PC-3 (cell line): ENCODE results near the gene LRPAP1. TPM values are rescaled to one million over a fixed set of nuclear protein-coding genes. Genes with fewer than 3 reads are reported as not detected.

Source experiments
- ATAC-seq: fragments of 200-7000 bp; cut with Tn5 transposase; 2 replicates; pipeline ENCODE4 v1.9.1; 2020; ENCODE audit warnings: mild to moderate bottlenecking, moderate library complexity
- BruUV-seq: library from RNA; stranded (reverse); fragments of 400-500 nt; replicated peaks from 2 replicates; lab custom pipeline; 2021; lab: Mats Ljungman, UMichigan
- CTCF ChIA-PET: fragments of 300-600 bp; sonication (Branson Sonifier 250); formaldehyde crosslinking; loops from one replicate; lab custom pipeline; 2022; ENCODE audit warnings: antibody characterized with exemption; lab: Charles Lee
- POLR2A ChIA-PET: fragments of 300-600 bp; sonication (Branson Sonifier 250); formaldehyde crosslinking; loops from one replicate; lab custom pipeline; 2022; ENCODE audit warnings: antibody characterized with exemption; ENCODE audit not compliant: unreplicated experiment; lab: Charles Lee
- DNase-seq: peaks from one replicate; pipeline ENCODE4 v3.0.0-alpha.2; 2015
- H2AFZ ChIP-seq: fragments of 300-600 bp; sonication (generic); 2 replicates; pipeline ENCODE4 v1.6.0; 2016; ENCODE audit warnings: antibody characterized with exemption, low read length
- H3F3A ChIP-seq: fragments of 300-600 bp; sonication (generic); one replicate; pipeline ENCODE4 v1.6.0; 2017; ENCODE audit warnings: antibody characterized with exemption, low read length, control low read depth, mild to moderate bottlenecking; ENCODE audit not compliant: unreplicated experiment
- H3K27ac ChIP-seq: fragments of 300-600 bp; sonication (generic); 2 replicates; pipeline ENCODE4 v1.5.1; 2016; ENCODE audit warnings: mild to moderate bottlenecking, low read length
- H3K27me3 ChIP-seq: fragments of 300-600 bp; sonication (generic); 2 replicates; pipeline ENCODE4 v1.6.1; 2016; ENCODE audit warnings: low read length, mixed read lengths
- H3K36me3 ChIP-seq: fragments of 300-600 bp; sonication (generic); 2 replicates; pipeline ENCODE4 v1.6.1; 2016; ENCODE audit warnings: low read depth, mixed run types, low read length, mixed read lengths
- H3K4me1 ChIP-seq: fragments of 300-600 bp; sonication (generic); 2 replicates; pipeline ENCODE4 v1.5.1; 2016; ENCODE audit warnings: low read length; ENCODE audit not compliant: insufficient read depth
- H3K4me2 ChIP-seq: fragments of 300-600 bp; sonication (generic); 2 replicates; pipeline ENCODE4 v1.6.0; 2016; ENCODE audit warnings: low read length
- H3K4me3 ChIP-seq: fragments of 300-600 bp; sonication (generic); 2 replicates; pipeline ENCODE4 v1.5.1; 2016; ENCODE audit warnings: mild to moderate bottlenecking, low read length, mixed read lengths
- H3K79me2 ChIP-seq: fragments of 300-600 bp; sonication (generic); 2 replicates; pipeline ENCODE4 v1.6.1; 2017; ENCODE audit warnings: low read length, mixed read lengths
- H3K9ac ChIP-seq: fragments of 300-600 bp; sonication (generic); 2 replicates; pipeline ENCODE4 v1.6.0; 2016; ENCODE audit warnings: mild to moderate bottlenecking, low read length
- H3K9me2 ChIP-seq: fragments of 300-600 bp; sonication (generic); replicated peaks from 2 replicates; pipeline ENCODE4 v1.6.1; 2016; ENCODE audit warnings: mixed run types, low read length, mixed read lengths
- H3K9me3 ChIP-seq: fragments of 300-600 bp; sonication (generic); 2 replicates; pipeline ENCODE4 v1.6.1; 2016; ENCODE audit warnings: low read length, mixed read lengths
- H4K20me1 ChIP-seq: fragments of 300-600 bp; sonication (generic); 2 replicates; pipeline ENCODE4 v1.6.1; 2016; ENCODE audit warnings: low read length, mixed read lengths
- EZH2 ChIP-seq: fragments of 300-600 bp; sonication (generic); IDR thresholded peaks from one replicate; pipeline ENCODE4 v1.6.1; 2017; ENCODE audit warnings: antibody characterized with exemption, mild to moderate bottlenecking, low read length; ENCODE audit not compliant: unreplicated experiment
- EZH2phosphoT487 ChIP-seq: fragments of 300-600 bp; sonication (generic); IDR thresholded peaks from 2 replicates; pipeline ENCODE4 v1.6.1; 2018; ENCODE audit warnings: mild to moderate bottlenecking, antibody characterized with exemption, low read length, borderline replicate concordance
- intact Hi-C: fragments of 100-400 bp; cut with micrococcal nuclease; formaldehyde crosslinking; loops from 2 replicates; pipeline ENCODE4 v1.9.0; 2023
- total RNA-seq: library from RNA; depleted of rRNA; stranded (reverse); fragments of >200 nt; gene quantifications from 2 replicates; pipeline ENCODE4 v1.2.3, GENCODE V29; 2014
- TF ChIP-seq, protein P1 (sequence below): fragments of 300-600 bp; sonication (generic); conservative IDR thresholded peaks from 2 replicates; pipeline ENCODE4 v1.5.1; 2017; ENCODE audit warnings: antibody characterized with exemption, low read depth, mild to moderate bottlenecking, low read length

Gene LRPAP1
- total RNA-seq, 1 experiment from 2014 or later: 133 TPM

DNA sequence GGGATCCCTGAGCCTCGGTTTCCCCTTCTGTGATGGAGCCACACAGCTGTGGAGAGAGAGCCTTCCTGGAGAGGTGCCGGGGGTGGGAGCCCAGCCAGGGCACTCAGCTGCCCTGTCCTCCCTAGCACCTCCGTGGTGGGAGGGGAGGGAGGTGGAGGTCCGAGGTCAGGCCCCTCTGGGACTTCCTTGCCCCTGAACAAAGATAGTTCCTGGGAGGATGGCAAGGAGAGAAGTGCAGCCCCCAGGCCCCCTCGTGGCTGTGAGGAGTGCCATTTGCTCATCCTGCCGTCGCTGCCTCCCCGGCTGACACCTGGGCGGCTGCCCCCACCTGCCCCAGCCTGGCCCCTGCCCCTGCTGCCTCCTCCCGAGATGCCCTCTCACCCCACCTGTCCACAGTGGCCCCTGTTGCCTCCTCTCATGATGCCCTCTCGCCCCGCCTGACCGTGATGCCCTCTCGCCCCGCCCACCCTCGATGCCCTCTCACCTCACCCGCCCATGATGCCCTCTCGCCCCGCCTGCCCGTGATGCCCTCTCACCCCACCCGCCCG lies 56.4 kb downstream of the LRPAP1 start:
- no TSS peak for BruUV-seq
- ATAC-seq (no peak), DNase-seq (no peak)
- no peaks in the 10 kb centered on the region for H3K27me3 ChIP-seq
- intact Hi-C loops: no loop called here
- no peak overlapping the region for H3K27ac ChIP-seq
- no peaks in the 10 kb centered on the region for H3K36me3 ChIP-seq
- H4K20me1 ChIP-seq: no peaks in the 10 kb centered on the region
- H3K9me2 ChIP-seq: no peaks in the 10 kb centered on the region
- H2AFZ ChIP-seq: no peak overlapping the region
- CTCF ChIA-PET: no interaction called here
- H3K4me3 ChIP-seq: no peak overlapping the region
- H3K4me2 ChIP-seq: no peak overlapping the region
- no peaks in the 10 kb centered on the region for H3K9me3 ChIP-seq
- TF ChIP-seq EZH2phosphoT487 (no peak), EZH2 (no peak)
- TF ChIP-seq, protein P1, sequence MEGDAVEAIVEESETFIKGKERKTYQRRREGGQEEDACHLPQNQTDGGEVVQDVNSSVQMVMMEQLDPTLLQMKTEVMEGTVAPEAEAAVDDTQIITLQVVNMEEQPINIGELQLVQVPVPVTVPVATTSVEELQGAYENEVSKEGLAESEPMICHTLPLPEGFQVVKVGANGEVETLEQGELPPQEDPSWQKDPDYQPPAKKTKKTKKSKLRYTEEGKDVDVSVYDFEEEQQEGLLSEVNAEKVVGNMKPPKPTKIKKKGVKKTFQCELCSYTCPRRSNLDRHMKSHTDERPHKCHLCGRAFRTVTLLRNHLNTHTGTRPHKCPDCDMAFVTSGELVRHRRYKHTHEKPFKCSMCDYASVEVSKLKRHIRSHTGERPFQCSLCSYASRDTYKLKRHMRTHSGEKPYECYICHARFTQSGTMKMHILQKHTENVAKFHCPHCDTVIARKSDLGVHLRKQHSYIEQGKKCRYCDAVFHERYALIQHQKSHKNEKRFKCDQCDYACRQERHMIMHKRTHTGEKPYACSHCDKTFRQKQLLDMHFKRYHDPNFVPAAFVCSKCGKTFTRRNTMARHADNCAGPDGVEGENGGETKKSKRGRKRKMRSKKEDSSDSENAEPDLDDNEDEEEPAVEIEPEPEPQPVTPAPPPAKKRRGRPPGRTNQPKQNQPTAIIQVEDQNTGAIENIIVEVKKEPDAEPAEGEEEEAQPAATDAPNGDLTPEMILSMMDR: no peak
- no peak overlapping the region for H3K9ac ChIP-seq
- POLR2A ChIA-PET: no interaction called here
- H3K4me1 ChIP-seq: no peaks in the 10 kb centered on the region
- no peaks in the 10 kb centered on the region for H3F3A ChIP-seq
- H3K79me2 ChIP-seq: no peaks in the 10 kb centered on the region

DNA sequence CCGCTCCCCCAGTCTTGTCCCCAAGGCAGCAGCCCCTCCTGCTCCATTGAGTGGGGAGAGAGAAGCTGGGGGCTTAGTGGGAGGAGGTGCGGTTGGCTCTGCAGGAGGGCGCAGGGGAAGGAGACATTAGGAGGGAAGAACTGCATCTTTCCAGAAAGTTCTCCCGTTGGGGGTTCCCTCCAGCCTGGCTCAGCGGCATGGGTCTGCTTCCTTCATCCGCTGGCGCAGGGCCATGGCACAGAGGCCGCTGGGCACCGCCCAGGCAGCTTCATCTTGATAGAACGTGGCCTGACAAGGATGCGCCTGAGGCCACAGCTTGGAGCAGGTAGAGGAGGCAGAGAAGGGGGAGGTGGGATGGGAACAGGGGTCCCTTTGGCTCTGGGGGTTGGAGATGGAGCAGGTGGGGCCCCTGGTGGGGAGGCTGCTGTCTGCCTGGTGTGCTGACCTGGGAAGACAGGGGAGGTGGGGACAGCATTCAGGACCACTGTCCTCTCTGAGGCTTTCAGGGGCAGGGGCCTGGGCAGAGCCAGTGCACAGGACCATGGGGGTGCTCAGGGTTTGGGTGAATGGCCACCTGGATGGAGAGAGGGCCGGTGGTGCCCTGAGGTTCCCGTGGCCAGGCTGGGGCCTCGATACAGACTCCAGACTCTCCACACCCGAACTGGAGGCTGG lies 57.0 kb downstream of the LRPAP1 start:
- no TSS peak for BruUV-seq
- Histone ChIP-seq H3K4me3 (no peak overlapping the region), H4K20me1 (no peaks in the 10 kb centered on the region), H3K4me1 (no peaks in the 10 kb centered on the region), H3K9me3 (no peaks in the 10 kb centered on the region), H3F3A (no peaks in the 10 kb centered on the region), H3K27ac (no peak overlapping the region), H3K36me3 (no peaks in the 10 kb centered on the region), H2AFZ (no peak overlapping the region), H3K27me3 (no peaks in the 10 kb centered on the region), H3K4me2 (no peak overlapping the region), H3K79me2 (no peaks in the 10 kb centered on the region), H3K9me2 (no peaks in the 10 kb centered on the region), H3K9ac (no peak overlapping the region)
- CTCF ChIA-PET: no interaction called here
- DNase-seq: no peak
- intact Hi-C loops: no loop called here
- ATAC-seq: no peak
- no peak for TF ChIP-seq EZH2phosphoT487
- TF ChIP-seq, protein P1: no peak
- no peak for TF ChIP-seq EZH2
- POLR2A ChIA-PET: no interaction called here
